Measurements from ENCODE around the gene MLANA. TPM values are rescaled to one million over a fixed set of nuclear protein-coding genes. Genes with fewer than 3 reads are reported as not detected.

Gene MLANA
- total RNA-seq, 2 donors from 2014 or later: not detected

GRCh38 chr9:5918460-5918859 is 27.8 kb downstream of the MLANA start:
- no peak for TF ChIP-seq CTCF (IDR thresholded peaks at IDR 0.05)
- TF ChIP-seq POLR2A (IDR thresholded peaks at IDR 0.05): no peak
- Histone ChIP-seq H3K4me3 (no peak overlapping the region), H3K27me3 (no peaks in the 10 kb centered on the region), H3K9me3 (no peaks in the 10 kb centered on the region), H3K27ac (no peak overlapping the region), H3K4me1 (peaks cover 18% of the 10 kb centered on the region), H3K36me3 (replicated peaks in 1 of 2; ENCODE audit: insufficient read depth in 1 of 2, low read depth in 2 of 2) (no peaks in the 10 kb centered on the region)
- intact Hi-C loops (cut with DNase I): no loop called here
- DNase-seq (no peak), ATAC-seq (no peak)
- WGBS, 2 donors: 91 to 92% methylated on average over 3 of the region's 3 CpGs

GRCh38 chr9:5920860-5921328 is 30.2 kb downstream of the MLANA start:
- whole genome bisulfite sequencing, 2 donors: 84 to 91% methylated on average over 2 of the region's 2 CpGs
- Histone ChIP-seq H3K27ac (no peak overlapping the region), H3K4me1 (peaks cover 18% of the 10 kb centered on the region), H3K4me3 (no peak overlapping the region), H3K9me3 (no peaks in the 10 kb centered on the region), H3K27me3 (no peaks in the 10 kb centered on the region), H3K36me3 (replicated peaks in 1 of 2; ENCODE audit: insufficient read depth in 1 of 2, low read depth in 2 of 2) (no peaks in the 10 kb centered on the region)
- DNase-seq (no peak), ATAC-seq (no peak)
- intact Hi-C loops (cut with DNase I): no loop called here
- TF ChIP-seq CTCF (IDR thresholded peaks at IDR 0.05): no peak
- no peak for TF ChIP-seq POLR2A (IDR thresholded peaks at IDR 0.05)

- 30 to 36% methylated on average over 2 of the region's 2 CpGs for WGBS, 2 donors
- Histone ChIP-seq H3K9me3 (no peaks in the 10 kb centered on the region), H3K4me1 (peaks cover 18% of the 10 kb centered on the region), H3K27me3 (no peaks in the 10 kb centered on the region), H3K27ac (peak overlapping the region in 2 of 4 donors; percentile 30 to 63), H3K4me3 (no peak overlapping the region), H3K36me3 (replicated peaks in 1 of 2; ENCODE audit: insufficient read depth in 1 of 2, low read depth in 2 of 2) (no peaks in the 10 kb centered on the region)
- ATAC-seq (peak; percentile 66), DNase-seq (peak in 1 of 4 donors; percentile 11)
- TF ChIP-seq CTCF (IDR thresholded peaks at IDR 0.05) (no peak), POLR2A (IDR thresholded peaks at IDR 0.05) (no peak)
- intact Hi-C loops (cut with DNase I): no loop called here
Measured at GRCh38 chr9:5922192-5922591, 31.5 kb downstream of the MLANA start.

- TF ChIP-seq CTCF (IDR thresholded peaks at IDR 0.05): no peak
- TF ChIP-seq POLR2A (IDR thresholded peaks at IDR 0.05): no peak
- ATAC-seq (no peak), DNase-seq (no peak)
- Histone ChIP-seq H3K4me3 (no peak overlapping the region), H3K27me3 (no peaks in the 10 kb centered on the region), H3K27ac (no peak overlapping the region), H3K9me3 (no peaks in the 10 kb centered on the region), H3K36me3 (replicated peaks in 1 of 2; ENCODE audit: insufficient read depth in 1 of 2, low read depth in 2 of 2) (no peaks in the 10 kb centered on the region), H3K4me1 (no peaks in the 10 kb centered on the region)
- 86 to 93% methylated on average over 1 of the region's 1 CpG for WGBS, 2 donors
- intact Hi-C loops (cut with DNase I): no loop called here
Measured at GRCh38 chr9:5931657-5932056, 41.0 kb downstream of the MLANA start.

- no peak overlapping the region for H3K4me3 ChIP-seq
- no peaks in the 10 kb centered on the region for H3K27me3 ChIP-seq
- H3K27ac ChIP-seq: peak overlapping the region in 1 of 4 donors; percentile 69
- 18 to 19% methylated on average over 2 of the region's 2 CpGs for WGBS, 2 donors
- ATAC-seq (peak; percentile 65), DNase-seq (no peak)
- TF ChIP-seq POLR2A (IDR thresholded peaks at IDR 0.05) (no peak), CTCF (IDR thresholded peaks at IDR 0.05) (no peak)
- H3K9me3 ChIP-seq: no peaks in the 10 kb centered on the region
- no peaks in the 10 kb centered on the region for H3K36me3 ChIP-seq (replicated peaks in 1 of 2; ENCODE audit: insufficient read depth in 1 of 2, low read depth in 2 of 2)
- intact Hi-C loops (cut with DNase I): no loop called here
- peaks cover 12% of the 10 kb centered on the region for H3K4me1 ChIP-seq
Measured at GRCh38 chr9:5938449-5938848, 47.8 kb downstream of the MLANA start.

All from body of pancreas (tissue), 4 donors.